Gastrocnemius medialis (tissue), 4 donors: Measurements from ENCODE around the gene CORO2A. TPM values are rescaled to one million over a fixed set of nuclear protein-coding genes. Genes with fewer than 3 reads are reported as not detected.

ENCODE experiments used
- ATAC-seq, 2 donors: fragments of 150-250 bp; one replicate each; pipeline ENCODE4 v1.9.1; 2016
- DNase-seq, 2 donors: peaks; one replicate each; pipeline ENCODE4 v3.0.0-alpha.2; 2019
- H3K27ac ChIP-seq, 4 donors: fragments of 200-600 bp; sonication (generic); 1 replicate in 1 of 4; 2 replicates in 3 of 4; pipeline ENCODE4 v1.5.1; 2016 to 2018; ENCODE audit warnings: mild to moderate bottlenecking in 2 of 4, moderate library complexity in 1 of 4
- H3K27me3 ChIP-seq, 3 donors: fragments of 200-600 bp; sonication (generic) in 2 of 3; 1 replicate in 1 of 3; 2 replicates in 2 of 3; pipeline versions ENCODE4 v1.5.1 to v1.6.0; 2016 to 2019; ENCODE audit warnings: mild to moderate bottlenecking in 1 of 3, moderate library complexity in 1 of 3
- H3K36me3 ChIP-seq, 2 donors: fragments of 200-600 bp; sonication (generic) in 1 of 2; one replicate each; pipeline ENCODE4 v1.5.1; 2017 to 2018
- H3K4me1 ChIP-seq, 2 donors: fragments of 200-600 bp; sonication (generic) in 1 of 2; one replicate each; pipeline ENCODE4 v1.5.1; 2016 to 2017; ENCODE audit warnings: mild to moderate bottlenecking in 2 of 2
- H3K4me3 ChIP-seq, 4 donors: fragments of 200-600 bp; sonication (generic) in 3 of 4; 1 replicate in 1 of 4; 2 replicates in 3 of 4; pipeline ENCODE4 v1.5.1; 2016 to 2019; ENCODE audit warnings: mild to moderate bottlenecking in 2 of 4
- H3K9me3 ChIP-seq, 3 donors: fragments of 200-600 bp; sonication (generic) in 2 of 3; 1 replicate in 1 of 3; 2 replicates in 2 of 3; pipeline ENCODE4 v1.5.1; 2016 to 2019
- CTCF ChIP-seq, 5 experiments: fragments of 450-650 bp in 3 of 5; fragments of 200-600 bp in 2 of 5; sonication (generic) in 2 of 5; IDR thresholded peaks in 4 of 5; conservative IDR thresholded peaks in 1 of 5; 1 replicate in 4 of 5; 2 replicates in 1 of 5; pipeline ENCODE4 v1.5.1; 2016 to 2019; ENCODE audit warnings: antibody characterized with exemption in 5 of 5, mild to moderate bottlenecking in 3 of 5, moderate library complexity in 3 of 5
- POLR2A ChIP-seq, 2 donors: fragments of 450-650 bp; IDR thresholded peaks; one replicate each; pipeline ENCODE4 v1.6.1; 2017; ENCODE audit warnings: antibody characterized with exemption in 2 of 2, mild to moderate bottlenecking in 2 of 2, moderate library complexity in 2 of 2
- in situ Hi-C, 4 donors: fragments of 200-750 bp; cut with MboI; loops; one replicate each; pipeline versions ENCODE4 v1.15.0 to v1.8.0; 2017; ENCODE audit warnings: low sequenced_read_pairs in 4 of 4
- intact Hi-C: fragments of 100-400 bp; cut with DNase I; formaldehyde crosslinking; loops from one replicate; pipeline ENCODE4 v1.15.1; 2023; ENCODE audit warnings: low total_unique reads
- total RNA-seq, 4 donors: library from RNA; depleted of rRNA; stranded (reverse); fragments of >200 nt; gene quantifications; one replicate each; pipeline versions ENCODE4 v1.1.0 to v1.2.3, GENCODE V29; 2016

The CORO2A gene
- total RNA-seq, 4 donors from 2014 or later: 0.05 to 0.42 (median 0.19) TPM

- Histone ChIP-seq H3K27me3 (no peaks in the 10 kb centered on the region), H3K4me1 (peaks cover 0 to 7% of the 10 kb centered on the region in 2 donors), H3K36me3 (no peaks in the 10 kb centered on the region), H3K4me3 (no peak overlapping the region), H3K9me3 (no peaks in the 10 kb centered on the region), H3K27ac (no peak overlapping the region)
- no peak for DNase-seq
- TF ChIP-seq CTCF (IDR thresholded peaks at IDR 0.05 in 4 of 5, conservative IDR thresholded peaks at IDR 0.05 in 1 of 5) (no peak), POLR2A (IDR thresholded peaks at IDR 0.05) (no peak)
- no peak for ATAC-seq
- in situ Hi-C loops (no loop called here), intact Hi-C loops (no loop called here)
Observed at GRCh38 chr9:98187926-98188325, 4.5 kb downstream of the CORO2A start.

- intact Hi-C loops (no loop called here), in situ Hi-C loops (no loop called here)
- Histone ChIP-seq H3K9me3 (no peaks in the 10 kb centered on the region), H3K27ac (no peak overlapping the region), H3K4me3 (no peak overlapping the region), H3K36me3 (no peaks in the 10 kb centered on the region), H3K4me1 (no peaks in the 10 kb centered on the region), H3K27me3 (no peaks in the 10 kb centered on the region)
- no peak for DNase-seq
- TF ChIP-seq POLR2A (IDR thresholded peaks at IDR 0.05) (no peak), CTCF (IDR thresholded peaks at IDR 0.05 in 4 of 5, conservative IDR thresholded peaks at IDR 0.05 in 1 of 5) (no peak)
- ATAC-seq: no peak
Observed at GRCh38 chr9:98186236-98186635, 6.2 kb downstream of the CORO2A start.

GRCh38 chr9:98185611-98186171 lies 6.7 kb downstream of the CORO2A start:
- no peak for ATAC-seq
- intact Hi-C loops: no loop called here
- in situ Hi-C loops: no loop called here

GRCh38 chr9:98185021-98185567 lies 7.3 kb downstream of the CORO2A start:
- intact Hi-C loops: no loop called here

More at GRCh38 chr9:98185611-98186171, 6.7 kb downstream of the CORO2A start:
- no peaks in the 10 kb centered on the region for H3K36me3 ChIP-seq
- H3K27me3 ChIP-seq: no peaks in the 10 kb centered on the region
- no peak for DNase-seq
- H3K27ac ChIP-seq: no peak overlapping the region
- no peaks in the 10 kb centered on the region for H3K4me1 ChIP-seq
- H3K9me3 ChIP-seq: no peaks in the 10 kb centered on the region
- TF ChIP-seq CTCF (IDR thresholded peaks at IDR 0.05 in 4 of 5, conservative IDR thresholded peaks at IDR 0.05 in 1 of 5) (no peak), POLR2A (IDR thresholded peaks at IDR 0.05) (no peak)
- H3K4me3 ChIP-seq: no peak overlapping the region

More at GRCh38 chr9:98185021-98185567, 7.3 kb downstream of the CORO2A start:
- Histone ChIP-seq H3K36me3 (no peaks in the 10 kb centered on the region), H3K27me3 (no peaks in the 10 kb centered on the region), H3K27ac (no peak overlapping the region), H3K9me3 (no peaks in the 10 kb centered on the region), H3K4me1 (no peaks in the 10 kb centered on the region), H3K4me3 (no peak overlapping the region)
- DNase-seq: no peak
- no peak for ATAC-seq
- in situ Hi-C loops: no loop called here
- TF ChIP-seq CTCF (IDR thresholded peaks at IDR 0.05 in 4 of 5, conservative IDR thresholded peaks at IDR 0.05 in 1 of 5) (no peak), POLR2A (IDR thresholded peaks at IDR 0.05) (no peak)
